ENCODE results near the gene PPM1A.

DNA sequence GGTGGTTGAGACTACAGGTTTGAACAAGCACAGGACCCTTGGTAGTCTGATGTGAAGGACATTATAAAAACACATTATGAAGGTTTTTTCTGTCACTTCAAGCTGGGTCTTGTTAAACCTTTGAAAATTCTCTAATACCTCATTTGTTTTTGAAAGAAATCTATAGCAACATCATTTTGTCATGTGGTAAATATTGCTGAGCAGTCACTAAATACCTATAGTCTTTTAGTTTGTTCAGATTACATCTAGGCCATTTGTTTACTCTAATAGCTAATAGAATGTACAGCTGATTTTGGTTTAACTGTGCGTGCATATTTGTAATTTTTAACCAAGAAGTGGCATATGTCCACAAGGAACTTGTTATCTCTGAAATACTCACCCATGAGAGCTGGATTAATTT, 2.9 kb downstream of the PPM1A start:
- TF ChIP-seq ZFP3 (CRISPR knock-in tag; IDR thresholded peaks at IDR 0.05) = no peak
- TF ChIP-seq RARB (CRISPR knock-in tag; IDR thresholded peaks at IDR 0.05) = no peak
- no peak for TF ChIP-seq OSR1 (CRISPR knock-in tag; IDR thresholded peaks at IDR 0.05)
- no peak for TF ChIP-seq ISL1 (CRISPR knock-in tag; IDR thresholded peaks at IDR 0.05)
- no peak for TF ChIP-seq ZNF8 (CRISPR knock-in tag; IDR thresholded peaks at IDR 0.05)

Measured in SK-N-SH treated with all-trans-retinoic acid at 6 μM for 48 hours (cell line).